HuH-7.5 (cell line): ENCODE results near the gene ZNF506.
"Not testable (repeated sequence)": the region's sequence is repeated elsewhere in the genome, so short reads cannot be mapped to it uniquely, and the experiment has no call there.

Experiments used
- DNase-seq: peaks from one replicate; pipeline ENCODE4 v3.0.0; 2011; ENCODE audit warnings: low spot score

The ZNF506 gene

DNA sequence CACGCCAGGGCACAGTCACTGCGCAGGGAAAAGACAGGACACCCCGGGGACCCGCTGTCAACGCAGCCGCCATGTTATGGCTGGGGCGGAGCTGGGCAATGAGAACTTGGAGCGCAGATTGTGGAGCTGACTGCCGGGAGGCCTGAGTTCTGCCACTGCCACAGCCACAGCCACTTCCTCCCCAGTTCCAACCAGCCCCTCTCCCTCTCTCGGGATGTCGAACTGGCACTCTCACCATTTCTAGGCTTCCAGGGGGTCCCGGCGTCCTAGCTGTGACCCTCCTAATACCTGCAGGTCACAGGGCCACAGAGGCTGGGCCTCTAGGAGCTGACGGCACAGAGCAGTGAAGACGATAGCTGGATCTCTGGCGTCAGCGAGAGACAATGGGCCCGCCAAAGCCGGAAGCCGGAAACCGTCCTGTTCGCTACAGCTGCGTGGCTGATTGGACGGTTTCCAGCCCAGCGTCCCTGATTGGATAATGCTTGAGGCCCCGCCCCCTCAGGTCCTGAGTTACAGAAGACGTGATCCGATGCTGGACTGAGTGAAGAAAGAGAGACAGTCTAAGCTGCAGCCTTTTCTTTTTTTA lies at the start of gene ZNF506:
TSS of gene ZNF506 (minus strand) at position 385 of the 586 bp plus-strand sequence. CDS start at position 238, 147 bp downstream.
- DNase-seq = peak; percentile 90

DNA sequence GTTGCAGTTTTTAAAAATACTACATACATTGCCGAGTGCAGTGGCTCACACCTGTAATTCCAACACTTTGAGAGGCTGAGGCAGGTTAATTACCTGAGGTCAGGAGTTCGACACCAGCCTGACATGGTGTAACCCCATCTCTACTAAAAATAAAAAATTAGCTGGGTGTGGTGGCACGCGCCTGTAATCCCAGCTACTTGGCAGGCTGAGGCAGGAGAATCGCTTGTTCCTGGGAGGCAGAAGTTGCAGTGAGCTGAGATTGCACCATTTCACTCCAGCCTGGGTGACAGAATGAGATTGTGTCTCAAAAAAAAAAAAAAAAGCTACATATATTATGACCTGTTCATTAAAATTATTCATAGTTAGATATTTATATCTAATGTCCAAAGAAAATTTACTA lies 48.5 kb upstream of the ZNF506 start:
- not testable (repeated sequence) for DNase-seq

- peak; percentile 29 for DNase-seq
Observed at GRCh38 chr19:19866611-19867248, 45.2 kb upstream of the ZNF506 start.

GRCh38 chr19:19865750-19866610 lies 44.4 kb upstream of the ZNF506 start, which contains the start of gene ZNF253:
ZNF253 (plus strand) TSS chr19:19865882; CDS start chr19:19865997, 115 bp downstream.
- DNase-seq = peak; percentile 94

DNA sequence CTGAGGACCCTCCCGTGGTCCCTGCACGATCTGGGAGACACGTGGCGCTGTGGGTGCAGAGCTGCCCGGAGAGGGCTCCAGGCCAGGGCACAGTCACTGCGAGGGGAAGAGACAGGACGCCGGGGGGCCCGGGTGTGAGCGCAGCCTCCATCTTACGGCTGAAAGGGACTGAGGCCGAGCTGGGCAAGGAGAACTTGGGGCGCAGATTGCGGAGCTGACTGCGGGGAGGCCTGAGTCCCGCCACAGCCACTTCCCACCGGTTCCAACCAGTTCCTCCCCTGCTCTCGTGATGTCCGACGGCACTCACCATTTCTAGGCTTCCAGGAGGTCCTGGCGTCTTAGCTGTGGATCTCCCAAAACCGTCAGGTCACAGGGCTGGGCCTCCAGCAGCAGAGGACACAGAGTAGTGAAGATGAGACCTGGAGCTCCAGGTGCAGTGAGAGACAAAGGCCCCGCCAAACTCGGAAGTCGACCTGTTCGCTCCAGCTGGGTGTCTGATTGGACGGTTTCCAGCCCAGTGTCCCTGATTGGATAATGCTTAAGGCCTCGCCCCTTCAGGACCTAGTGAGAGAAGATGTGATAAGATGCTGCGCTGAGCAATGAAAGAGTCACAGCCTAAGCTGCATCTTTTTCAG lies 39.3 kb upstream of the ZNF506 start:
- no peak for DNase-seq

DNA sequence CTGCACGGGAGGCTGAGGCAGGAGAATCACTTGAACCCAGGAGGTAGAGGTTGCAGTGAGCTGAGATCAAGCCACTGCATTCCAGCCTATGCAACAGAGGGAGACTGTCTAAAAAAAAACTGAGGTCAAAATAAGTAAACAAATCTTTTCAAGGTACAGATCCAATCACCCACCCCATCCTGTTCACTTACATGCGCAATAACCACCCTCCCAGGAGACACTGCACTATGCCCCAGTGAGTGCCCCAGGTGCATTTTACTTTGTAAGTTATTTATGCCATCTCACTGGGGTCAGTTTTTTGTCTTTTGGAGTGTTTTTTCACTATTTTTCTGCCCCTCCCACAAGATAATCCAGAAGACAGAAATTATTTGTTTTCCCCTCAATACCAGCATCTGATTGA lies 37.2 kb upstream of the ZNF506 start:
- DNase-seq = no peak

DNA sequence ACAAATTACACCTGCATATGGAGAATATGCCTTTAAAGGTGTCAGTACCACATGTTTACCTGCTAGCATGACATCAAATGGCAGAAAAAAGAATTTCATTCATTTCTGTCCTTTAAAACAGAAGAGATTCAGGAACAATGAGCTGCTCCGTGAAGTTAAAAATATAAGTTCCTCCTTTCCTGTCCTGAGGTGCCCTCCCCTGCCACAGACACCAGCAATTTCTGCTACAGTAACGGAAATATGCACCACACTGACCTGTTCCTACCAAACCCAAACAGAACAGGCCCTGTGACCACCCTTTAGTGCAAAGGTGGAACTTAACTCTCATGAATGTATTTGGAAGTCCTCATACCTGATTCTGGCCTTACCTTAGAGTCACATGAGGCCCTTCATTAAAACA lies 30.2 kb upstream of the ZNF506 start:
- not testable (repeated sequence) for DNase-seq

GRCh38 chr19:19849056-19849455 lies 27.5 kb upstream of the ZNF506 start:
- no peak for DNase-seq

DNA sequence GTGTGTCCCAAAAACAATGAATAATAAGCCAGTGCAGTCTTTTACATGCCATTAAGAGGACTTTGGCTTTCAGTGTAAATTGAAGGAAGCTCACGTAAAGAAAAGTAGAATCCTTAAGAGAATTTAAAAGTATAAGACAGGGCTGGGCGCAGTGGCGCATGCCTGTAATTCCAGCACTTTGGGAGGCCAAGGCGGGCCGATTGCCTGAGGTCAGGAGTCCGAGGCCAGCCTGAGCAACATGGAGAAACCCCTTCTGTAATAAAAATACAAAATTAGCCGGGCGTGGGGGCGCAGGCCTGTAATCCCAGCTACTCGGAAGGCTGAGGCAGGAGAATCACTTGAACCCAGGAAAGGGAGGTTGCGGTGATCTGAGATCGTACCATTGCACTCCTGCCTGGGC lies 26.2 kb upstream of the ZNF506 start:
- DNase-seq = no peak

- no peak for DNase-seq
Observed at GRCh38 chr19:19835560-19836038, 14.0 kb upstream of the ZNF506 start.

DNA sequence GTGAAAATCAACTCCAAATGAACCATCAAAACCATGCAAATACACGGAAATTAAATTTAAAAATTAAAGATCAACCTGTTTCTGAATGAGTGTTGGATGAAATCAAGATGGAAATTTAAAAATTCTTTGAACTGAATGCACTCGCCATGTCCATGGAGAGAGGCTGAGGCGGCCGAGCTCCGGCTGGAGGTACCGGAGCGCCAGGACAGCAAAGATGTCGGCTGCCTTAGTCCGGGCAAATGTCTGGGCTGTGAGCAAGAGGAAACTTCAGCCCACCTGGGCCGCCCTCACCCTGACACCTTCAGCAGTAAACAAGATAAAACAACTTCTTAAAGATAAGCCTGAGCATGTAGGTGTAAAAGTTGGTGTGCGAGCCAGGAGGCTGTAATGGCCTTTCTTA lies 5.3 kb upstream of the ZNF506 start:
- no peak for DNase-seq

DNA sequence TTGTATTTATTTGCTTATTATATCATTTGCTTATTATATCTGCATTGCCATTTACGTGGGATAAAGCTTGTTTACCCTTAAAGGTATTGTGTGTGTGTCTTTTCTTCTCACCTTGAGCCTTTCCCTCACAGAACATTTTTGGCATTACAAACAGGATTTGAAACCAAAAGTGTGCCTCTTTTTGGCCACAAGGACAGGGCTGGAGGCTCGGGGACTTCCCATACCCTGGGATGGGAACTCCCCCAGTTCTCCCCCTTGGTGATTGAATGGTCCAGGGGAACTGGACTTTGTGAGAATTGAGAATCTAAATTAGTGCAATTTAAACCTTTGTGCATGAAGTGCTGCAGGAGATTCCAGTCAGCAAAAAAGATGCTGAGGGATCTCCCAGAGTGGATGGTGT lies 2.4 kb upstream of the ZNF506 start:
- DNase-seq = no peak

GRCh38 chr19:19821976-19822375 lies 426 bp upstream of the ZNF506 start:
- not testable (repeated sequence) for DNase-seq

DNA sequence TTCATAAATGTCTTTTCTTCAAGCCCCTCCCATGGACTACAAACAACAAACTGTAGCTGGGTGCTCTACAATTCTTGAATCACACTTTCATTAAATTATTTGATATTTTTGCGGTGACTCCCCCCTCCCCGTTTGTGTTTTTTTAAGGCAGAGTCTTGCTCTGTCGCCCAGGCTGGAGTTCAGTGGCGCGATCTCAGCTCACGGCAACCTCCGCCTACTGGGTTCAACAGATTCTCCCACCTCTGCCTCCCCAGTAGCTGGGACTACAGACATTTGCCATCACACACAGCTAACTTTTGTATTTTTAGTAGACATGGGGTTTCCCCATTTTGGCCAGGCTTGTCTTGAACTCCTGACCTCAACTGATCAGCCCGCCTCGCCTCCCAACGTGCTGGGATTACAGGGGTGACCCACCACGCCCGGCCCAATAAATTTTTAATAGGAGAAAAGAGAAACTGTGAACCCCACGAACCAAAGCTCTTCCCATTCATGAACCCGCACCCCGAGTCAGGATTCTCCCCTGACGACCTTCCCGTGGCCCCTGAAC lies 703 bp downstream of the ZNF506 start:
- no peak for DNase-seq

DNA sequence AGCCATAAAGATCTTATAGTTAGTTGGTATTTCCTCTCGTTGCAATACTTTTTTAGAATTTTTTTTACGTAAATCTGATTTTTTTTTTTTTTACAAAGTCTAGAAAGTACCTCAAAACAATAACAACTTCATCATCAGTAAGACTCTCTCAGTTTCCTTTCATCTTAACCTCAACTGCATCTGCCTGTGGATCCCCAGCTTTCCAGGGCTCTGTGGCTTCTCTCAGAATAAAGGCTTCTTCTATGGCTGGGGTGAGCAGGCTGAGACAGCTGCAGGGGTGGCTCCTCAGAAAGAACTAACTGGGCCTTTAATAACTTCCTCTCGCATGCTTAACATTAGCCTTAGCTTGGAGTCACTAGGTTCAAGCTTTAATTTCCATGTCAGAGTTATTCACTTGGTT lies 4.2 kb downstream of the ZNF506 start:
- no peak for DNase-seq

GRCh38 chr19:19816679-19817078 lies 4.9 kb downstream of the ZNF506 start:
- no peak for DNase-seq

DNA sequence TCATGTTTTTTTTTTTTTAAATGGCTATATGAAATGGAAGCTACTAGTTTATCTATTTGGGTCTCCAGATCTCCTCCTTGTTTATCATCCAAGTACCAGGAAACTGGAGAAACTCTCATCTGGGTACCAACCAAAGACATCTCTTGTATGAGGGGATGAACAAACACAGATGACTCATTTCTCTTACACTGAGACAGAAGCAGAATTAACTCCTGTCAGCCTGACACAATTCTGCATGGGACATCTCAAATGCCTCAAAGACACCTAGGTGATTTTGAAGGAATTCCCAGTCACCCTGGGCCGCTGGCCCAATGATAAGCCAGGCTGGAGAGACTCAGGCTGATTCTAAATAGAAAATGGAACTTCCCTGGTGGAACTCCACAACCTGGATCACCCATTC lies 9.6 kb downstream of the ZNF506 start:
- not testable (repeated sequence) for DNase-seq

DNA sequence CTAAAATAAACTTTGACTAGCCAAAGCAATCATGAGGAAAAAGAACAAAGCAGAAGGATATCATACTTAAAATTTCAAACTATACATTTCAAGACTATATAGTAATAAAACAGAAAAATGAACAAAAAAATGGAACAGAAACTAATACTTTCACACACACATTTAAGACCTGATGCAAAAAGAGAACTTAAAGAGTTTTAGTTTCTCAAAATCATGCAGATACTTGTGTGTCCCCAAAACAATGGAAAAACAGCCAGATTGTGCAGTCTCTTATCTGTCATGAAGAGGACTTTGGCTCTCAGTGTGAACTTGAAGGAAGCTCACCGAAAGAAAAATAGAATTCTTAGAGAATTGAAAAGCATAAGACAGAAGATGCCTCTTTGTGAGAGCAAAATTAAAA lies 16.1 kb downstream of the ZNF506 start:
- DNase-seq = no peak

- DNase-seq = no peak
Observed at GRCh38 chr19:19788015-19788414, 33.5 kb downstream of the ZNF506 start.

DNA sequence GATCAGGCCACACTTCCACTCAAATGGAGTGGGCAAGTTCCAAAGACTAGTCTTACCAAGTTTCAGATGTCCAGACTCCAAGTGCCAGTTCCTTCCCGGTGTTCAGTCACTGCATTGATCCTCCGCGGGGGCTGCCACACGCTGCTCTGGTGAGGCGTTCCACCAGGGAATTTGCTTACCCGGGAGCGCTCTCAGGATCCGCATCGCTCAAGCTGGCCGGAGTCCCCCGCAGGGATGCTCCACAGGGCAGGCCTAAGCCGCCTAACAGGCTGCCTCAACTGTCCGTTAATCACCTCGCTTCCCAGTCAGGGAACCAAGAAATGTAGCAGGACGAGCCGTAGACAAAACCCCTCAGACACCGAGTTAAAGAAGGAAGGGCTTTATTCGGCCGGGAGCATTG lies 36.1 kb downstream of the ZNF506 start:
- not testable (repeated sequence) for DNase-seq

DNA sequence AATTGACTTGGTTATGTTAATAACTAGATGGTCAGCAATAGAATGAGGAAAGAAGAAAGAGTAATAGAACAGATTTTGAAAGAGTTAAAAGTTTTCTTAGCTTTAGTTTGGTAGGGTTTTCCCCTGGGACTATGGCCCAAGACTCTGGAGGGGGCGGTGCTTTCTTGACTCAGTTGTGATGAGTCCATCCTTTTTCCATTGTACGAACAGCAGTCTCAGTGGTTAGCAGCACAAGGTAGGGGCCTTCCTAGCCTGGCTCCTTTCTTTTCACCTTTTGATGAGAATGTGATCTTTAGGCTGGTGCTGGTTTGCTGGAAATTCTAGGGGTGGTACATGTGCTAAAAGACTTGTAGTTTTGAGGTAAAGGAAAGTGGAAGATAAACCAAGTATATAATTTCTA lies 38.8 kb downstream of the ZNF506 start:
- no peak for DNase-seq

GRCh38 chr19:19781791-19782190 lies 39.8 kb downstream of the ZNF506 start:
- DNase-seq = not testable (repeated sequence)
